Epithelial cell of esophagus (primary cell): ENCODE measurements around the gene PFDN4.

Experiments
- DNase-seq: peaks from one replicate; pipeline ENCODE4 v3.0.0; 2010; ENCODE audit warnings: low read depth
- H3K4me3 ChIP-seq: 2 replicates; pipeline ENCODE4 v1.5.1; 2011; ENCODE audit warnings: mild to moderate bottlenecking, low read length, control low read depth
- CTCF ChIP-seq: IDR thresholded peaks from 2 replicates; pipeline ENCODE4 v1.5.1; 2011; ENCODE audit warnings: low read depth, mild to moderate bottlenecking, low read length, control low read depth, inconsistent platforms; ENCODE audit not compliant: insufficient read depth; ENCODE audit errors: missing control alignments

PFDN4 gene

GRCh38 chr20:54195483-54196472 lies 12.1 kb upstream of the PFDN4 start:
- no peak for TF ChIP-seq CTCF
- DNase-seq, result no peak
- no peak overlapping the region for H3K4me3 ChIP-seq

DNA sequence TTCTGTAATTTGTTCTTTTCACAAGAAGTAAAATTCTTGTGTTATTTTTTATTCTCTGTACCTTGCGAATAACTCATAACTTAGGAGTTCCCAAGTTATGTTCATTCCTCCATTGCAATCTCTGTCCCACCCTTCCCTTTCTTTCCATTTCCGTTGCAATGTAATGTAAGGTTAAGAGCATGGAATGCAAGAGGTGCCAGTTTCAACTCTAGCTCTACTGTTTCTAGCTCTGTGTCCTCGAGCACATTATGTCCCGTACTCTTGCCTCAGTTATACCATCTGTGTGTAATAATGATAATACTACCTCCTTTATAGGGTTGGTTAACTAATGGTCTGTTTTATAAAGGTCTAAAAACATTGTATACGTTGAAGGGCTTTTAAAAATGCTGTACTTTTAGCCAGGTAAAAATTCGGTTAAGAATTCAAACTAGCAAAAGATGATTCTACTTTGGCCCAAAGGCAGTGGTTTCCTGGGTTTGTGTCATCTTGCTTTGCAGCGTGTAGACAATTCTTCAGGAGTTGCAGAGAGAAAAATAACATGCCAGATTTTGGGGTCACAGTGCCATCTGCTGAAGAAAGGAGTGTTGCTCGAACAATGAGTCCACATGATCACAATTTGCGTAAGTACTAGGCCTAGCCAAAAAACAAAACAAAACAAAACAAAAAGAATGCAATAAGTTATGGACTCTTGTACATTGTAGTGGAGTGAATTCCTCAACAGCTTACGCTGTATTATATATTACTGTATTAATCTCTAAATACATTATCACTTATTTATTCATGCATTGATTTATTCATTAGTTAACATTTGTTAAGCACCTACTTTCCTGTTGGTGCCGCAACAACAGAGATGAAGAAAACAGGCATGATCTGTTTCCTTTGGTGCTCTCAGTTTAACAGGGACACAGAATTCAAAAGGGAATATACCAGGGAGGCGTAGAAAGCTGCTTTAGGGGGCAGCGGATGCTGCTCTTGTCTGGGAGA lies 10.0 kb upstream of the PFDN4 start:
- peak; percentile 84 for DNase-seq
- H3K4me3 ChIP-seq, result no peak overlapping the region
- peak; percentile 60 for TF ChIP-seq CTCF

- no peak overlapping the region for H3K4me3 ChIP-seq
- DNase-seq, result no peak
- no peak for TF ChIP-seq CTCF
These were observed 8.6 kb upstream of the PFDN4 start for GRCh38 chr20:54199283-54199682.

- peak; percentile 83 for DNase-seq
- TF ChIP-seq CTCF, result peak; percentile 95
- H3K4me3 ChIP-seq, result no peak overlapping the region
These were observed 8.1 kb upstream of the PFDN4 start for GRCh38 chr20:54199721-54200176.

- no peak overlapping the region for H3K4me3 ChIP-seq
- peak; percentile 73 for DNase-seq
- TF ChIP-seq CTCF, result no peak
These were observed 7.2 kb upstream of the PFDN4 start for GRCh38 chr20:54200487-54201267.

DNA sequence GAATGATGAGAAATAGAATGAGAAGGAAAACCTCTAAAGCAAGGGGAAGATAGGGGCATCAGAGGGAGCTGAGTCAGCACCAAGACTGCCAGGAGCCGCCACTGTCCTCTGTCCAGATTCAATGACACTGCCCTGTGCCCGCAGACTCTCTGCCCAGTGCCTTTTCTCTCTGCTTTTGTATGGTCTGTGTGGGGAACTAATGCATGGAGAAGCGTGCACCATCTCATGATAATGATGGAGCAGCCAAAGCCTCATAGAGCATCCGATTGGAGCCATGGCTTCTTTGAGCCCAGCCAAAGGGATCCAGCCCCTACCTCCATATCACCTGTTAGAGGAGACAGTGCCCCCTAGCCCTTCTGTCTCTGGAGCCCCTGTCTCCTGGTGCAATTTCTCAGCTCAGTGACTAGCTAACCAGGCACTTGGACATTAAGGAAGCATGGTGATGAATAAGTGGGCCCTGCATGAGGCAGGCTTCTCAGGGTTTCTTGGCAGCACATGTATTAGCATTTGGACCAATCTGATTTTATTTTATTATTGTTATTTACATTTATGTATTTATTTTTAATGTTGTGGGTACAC lies 6.5 kb upstream of the PFDN4 start:
- no peak for DNase-seq
- TF ChIP-seq CTCF, result no peak

More for the DNA sequence above, 6.5 kb upstream of the PFDN4 start:
- H3K4me3 ChIP-seq, result no peak overlapping the region
